Mammary epithelial cell (primary cell): ENCODE results near the gene ZNF366.

Experiments used
- CTCF ChIP-seq, 2 donors: IDR thresholded peaks in 1 of 2; conservative IDR thresholded peaks in 1 of 2; 2 replicates each; pipeline ENCODE4 v1.5.1; 2011 to 2012; ENCODE audit warnings: inconsistent platforms in 2 of 2, low read length in 2 of 2, mild to moderate bottlenecking in 2 of 2, control low read depth in 1 of 2, low read depth in 1 of 2; ENCODE audit not compliant: insufficient read depth in 1 of 2; ENCODE audit errors: extremely low read depth in 1 of 2
- EZH2 ChIP-seq: IDR thresholded peaks from 2 replicates; pipeline ENCODE4 v1.6.1; 2012; ENCODE audit warnings: low read length, inconsistent platforms, borderline replicate concordance

GRCh38 chr5:72443883-72444282 lies 63.3 kb downstream of the ZNF366 start:
- TF ChIP-seq CTCF (conservative IDR thresholded peaks at IDR 0.05 in 1 of 2, IDR thresholded peaks at IDR 0.05 in 1 of 2; ENCODE audit: extremely low read depth in 1 of 2, insufficient read depth in 1 of 2, low read depth in 1 of 2, low read length in 2 of 2) (no peak), EZH2 (no peak)
